CD4-positive, CD25-positive, alpha-beta regulatory T cell (primary cell): ENCODE data around the gene CEND1. TPM values are rescaled to one million over a fixed set of nuclear protein-coding genes. Genes with fewer than 3 reads are reported as not detected.
"Not testable (repeated sequence)": the region's sequence is repeated elsewhere in the genome, so short reads cannot be mapped to it uniquely, and the experiment has no call there.

ENCODE experiments used
- ATAC-seq, 2 donors: fragments of 150-1000 bp; cut with Tn5 transposase; one replicate each; pipeline ENCODE4 v1.10.0; 2021; ENCODE audit warnings: low read depth in 2 of 2, moderate number of reproducible peaks in 2 of 2, moderate library complexity in 1 of 2
- DNase-seq, 3 donors: peaks; one replicate each; pipeline versions ENCODE4 v3.0.0 to v3.0.0-alpha.2; 2012 to 2022; ENCODE audit warnings: mixed read lengths in 1 of 3
- H3K27ac ChIP-seq: one replicate; pipeline ENCODE4 v1.7.0; 2013; ENCODE audit warnings: mild to moderate bottlenecking, low read length; ENCODE audit not compliant: insufficient read depth, poor library complexity, severe bottlenecking
- H3K27me3 ChIP-seq: one replicate; pipeline ENCODE4 v1.7.0; 2013; ENCODE audit warnings: low read length; ENCODE audit not compliant: control insufficient read depth, insufficient read depth
- H3K36me3 ChIP-seq: one replicate; pipeline ENCODE4 v1.7.0; 2013; ENCODE audit warnings: mild to moderate bottlenecking, low read length, moderate library complexity; ENCODE audit not compliant: control insufficient read depth, insufficient read depth
- H3K4me1 ChIP-seq: 2 replicates; pipeline ENCODE4 v1.7.0; 2013; ENCODE audit warnings: mild to moderate bottlenecking, low read length; ENCODE audit not compliant: insufficient read depth, control insufficient read depth, poor library complexity, severe bottlenecking
- H3K4me3 ChIP-seq: one replicate; pipeline ENCODE4 v1.7.0; 2013; ENCODE audit warnings: low read depth, mild to moderate bottlenecking, low read length, moderate library complexity
- H3K9me3 ChIP-seq, 2 experiments: 1 replicate in 1 of 2; 2 replicates in 1 of 2; pipeline ENCODE4 v1.7.0; 2013; ENCODE audit warnings: low read length in 2 of 2, mild to moderate bottlenecking in 1 of 2, moderate library complexity in 1 of 2; ENCODE audit not compliant: control insufficient read depth in 2 of 2
- H3K27ac Mint-ChIP-seq, 3 donors: one replicate each; pipeline ENCODE4 v1.8.0; 2020 to 2022; ENCODE audit warnings: mild to moderate bottlenecking in 3 of 3, mixed read lengths in 3 of 3, moderate library complexity in 2 of 3
- H3K27me3 Mint-ChIP-seq: one replicate; pipeline ENCODE4 v1.8.0; 2022; ENCODE audit warnings: mild to moderate bottlenecking, mixed read lengths
- H3K36me3 Mint-ChIP-seq: one replicate; pipeline ENCODE4 v1.8.0; 2020; ENCODE audit warnings: mixed read lengths
- H3K4me1 Mint-ChIP-seq, 4 donors: one replicate each; pipeline ENCODE4 v1.8.0; 2020 to 2022; ENCODE audit warnings: mixed read lengths in 4 of 4, mild to moderate bottlenecking in 1 of 4
- H3K4me3 Mint-ChIP-seq, 4 donors: one replicate each; pipeline ENCODE4 v1.8.0; 2020 to 2022; ENCODE audit warnings: mild to moderate bottlenecking in 4 of 4, mixed read lengths in 4 of 4, moderate library complexity in 3 of 4
- H3K9me3 Mint-ChIP-seq, 7 donors: one replicate each; pipeline ENCODE4 v1.8.0; 2020 to 2022; ENCODE audit warnings: mixed read lengths in 7 of 7, mild to moderate bottlenecking in 3 of 7, moderate library complexity in 2 of 7
- polyA plus RNA-seq, 4 donors: library from polyadenylated mRNA; unstranded; fragments of 300-500 nt; fragmentation: Illumina TruSeq; gene quantifications; one replicate each; pipeline ENCODE4 v1.2.3, GENCODE V29; 2021
- total RNA-seq: library from RNA; stranded (reverse); gene quantifications from one replicate; pipeline ENCODE4 v1.2.3, GENCODE V29; 2022

The CEND1 gene
- total and polyA plus RNA-seq, 5 donors from 2014 or later: 0.47 to 0.67 (median 0.49) TPM; not detected in 2

GRCh38 chr11:745428-745827, 44.5 kb downstream of the CEND1 start:
- no peak overlapping the region for H3K27ac Mint-ChIP-seq
- no peak for DNase-seq
- peaks cover 32% of the 10 kb centered on the region for H3K4me1 ChIP-seq
- H3K9me3 ChIP-seq: no peaks in the 10 kb centered on the region
- H3K4me3 Mint-ChIP-seq: peak overlapping the region; percentile 9 to 76 (median 54)
- peaks cover 4% of the 10 kb centered on the region for H3K27me3 Mint-ChIP-seq
- H3K27me3 ChIP-seq: no peaks in the 10 kb centered on the region
- H3K4me3 ChIP-seq: no peak overlapping the region
- no peak for ATAC-seq
- H3K4me1 Mint-ChIP-seq: peaks cover 9 to 25% (median 16%) of the 10 kb centered on the region in 4 donors
- no peaks in the 10 kb centered on the region for H3K36me3 Mint-ChIP-seq
- H3K27ac ChIP-seq: no peak overlapping the region
- no peaks in the 10 kb centered on the region for H3K9me3 Mint-ChIP-seq
- no peaks in the 10 kb centered on the region for H3K36me3 ChIP-seq

GRCh38 chr11:742571-743201, 47.2 kb downstream of the CEND1 start:
- no peaks in the 10 kb centered on the region for H3K36me3 Mint-ChIP-seq
- H3K4me1 Mint-ChIP-seq: peaks cover 5 to 18% (median 6%) of the 10 kb centered on the region in 4 donors
- no peak overlapping the region for H3K4me3 ChIP-seq
- no peaks in the 10 kb centered on the region for H3K36me3 ChIP-seq
- no peak overlapping the region for H3K27ac ChIP-seq
- H3K27me3 ChIP-seq: no peaks in the 10 kb centered on the region
- H3K9me3 ChIP-seq: no peaks in the 10 kb centered on the region
- H3K4me1 ChIP-seq: peaks cover 14% of the 10 kb centered on the region
- ATAC-seq (no peak), DNase-seq (no peak)
- H3K27me3 Mint-ChIP-seq: peaks cover 4% of the 10 kb centered on the region
- H3K27ac Mint-ChIP-seq: no peak overlapping the region
- H3K9me3 Mint-ChIP-seq: no peaks in the 10 kb centered on the region
- no peak overlapping the region for H3K4me3 Mint-ChIP-seq

GRCh38 chr11:742156-742546, 47.7 kb downstream of the CEND1 start:
- no peak overlapping the region for H3K27ac ChIP-seq
- no peak for DNase-seq
- no peaks in the 10 kb centered on the region for H3K27me3 ChIP-seq
- H3K9me3 ChIP-seq: no peaks in the 10 kb centered on the region
- H3K9me3 Mint-ChIP-seq: no peaks in the 10 kb centered on the region
- H3K27ac Mint-ChIP-seq: no peak overlapping the region
- peaks cover 8% of the 10 kb centered on the region for H3K27me3 Mint-ChIP-seq
- ATAC-seq: no peak
- no peak overlapping the region for H3K4me3 ChIP-seq
- peaks cover 17% of the 10 kb centered on the region for H3K4me1 ChIP-seq
- peaks cover 5 to 23% (median 12%) of the 10 kb centered on the region in 4 donors for H3K4me1 Mint-ChIP-seq
- H3K4me3 Mint-ChIP-seq: no peak overlapping the region
- H3K36me3 ChIP-seq: no peaks in the 10 kb centered on the region
- H3K36me3 Mint-ChIP-seq: no peaks in the 10 kb centered on the region

GRCh38 chr11:737899-738298, 52.0 kb downstream of the CEND1 start:
- DNase-seq (peak in 1 of 3 donors; percentile 53), ATAC-seq (peak; percentile 40 to 53)
- not testable (repeated sequence) for H3K9me3 Mint-ChIP-seq, H3K36me3 Mint-ChIP-seq, H3K9me3 ChIP-seq, H3K27me3 Mint-ChIP-seq, H3K27me3 ChIP-seq, H3K27ac ChIP-seq, H3K36me3 ChIP-seq
- peaks cover 10% of the 10 kb centered on the region for H3K4me1 ChIP-seq
- Mint-ChIP-seq H3K4me3 (peak overlapping the region in 3 of 4 donors; percentile 53 to 77 (median 74)), H3K27ac (peak overlapping the region; percentile 52 to 81 (median 75)), H3K4me1 (peaks cover 0 to 25% (median 8%) of the 10 kb centered on the region in 4 donors)
- H3K4me3 ChIP-seq: peak overlapping the region; percentile 13

GRCh38 chr11:737366-737765, 52.5 kb downstream of the CEND1 start:
- ATAC-seq (peak in 1 of 2 donors; percentile 12), DNase-seq (no peak)
- Histone ChIP-seq H3K27ac (no peak overlapping the region), H3K9me3 (no peaks in the 10 kb centered on the region), H3K4me1 (peaks cover 10% of the 10 kb centered on the region), H3K4me3 (peak overlapping the region; percentile 13), H3K36me3 (no peaks in the 10 kb centered on the region), H3K27me3 (no peaks in the 10 kb centered on the region)
- Mint-ChIP-seq H3K27ac (peak overlapping the region in 2 of 3 donors; percentile 75 to 81), H3K4me3 (peak overlapping the region in 3 of 4 donors; percentile 53 to 77 (median 74)), H3K9me3 (no peaks in the 10 kb centered on the region), H3K27me3 (peaks cover 5% of the 10 kb centered on the region), H3K36me3 (no peaks in the 10 kb centered on the region), H3K4me1 (peaks cover 0 to 25% (median 8%) of the 10 kb centered on the region in 4 donors)

Other genes with a start within 250 kb of the CEND1 start
- 5.1 TPM for gene LMNTD2, start 229.4 kb downstream of the CEND1 start, total RNA-seq
- gene LMNTD2, start 229.4 kb downstream of the CEND1 start, polyA plus RNA-seq: 1 to 10 TPM in 2 of 4 donors, under 1 TPM in 2; 0.79 to 1.4 (median 1.0) TPM
- gene RASSF7, start 229.1 kb downstream of the CEND1 start, total RNA-seq: 27.2 TPM
- 10 to 100 TPM; 23.9 to 34.2 (median 31.8) TPM for gene RASSF7, start 229.1 kb downstream of the CEND1 start, polyA plus RNA-seq
- 43.8 TPM for gene PHRF1, start 213.6 kb downstream of the CEND1 start, total RNA-seq
- 1 to 10 TPM; 3.8 to 6.0 (median 5.0) TPM for gene PHRF1, start 213.6 kb downstream of the CEND1 start, polyA plus RNA-seq
- 120 TPM for gene IRF7, start 174.1 kb downstream of the CEND1 start, total RNA-seq
- 10 to 100 TPM; 27.2 to 38.9 (median 28.6) TPM for gene IRF7, start 174.1 kb downstream of the CEND1 start, polyA plus RNA-seq
- not detected for gene CDHR5, start 165.1 kb downstream of the CEND1 start, total RNA-seq
- not detected for gene CDHR5, start 165.1 kb downstream of the CEND1 start, polyA plus RNA-seq
- not detected for gene SCT, start 162.9 kb downstream of the CEND1 start, total RNA-seq
- gene SCT, start 162.9 kb downstream of the CEND1 start, polyA plus RNA-seq: not detected
- not detected for gene DRD4, start 152.8 kb downstream of the CEND1 start, total RNA-seq
- not detected for gene DRD4, start 152.8 kb downstream of the CEND1 start, polyA plus RNA-seq
- gene DEAF1, start 94.9 kb downstream of the CEND1 start, total RNA-seq: 84.1 TPM
- 10 to 100 TPM; 33.5 to 46.5 (median 37.4) TPM for gene DEAF1, start 94.9 kb downstream of the CEND1 start, polyA plus RNA-seq
- gene TMEM80, start 94.3 kb downstream of the CEND1 start, total RNA-seq: 26.3 TPM
- gene TMEM80, start 94.3 kb downstream of the CEND1 start, polyA plus RNA-seq: 10 to 100 TPM; 24.5 to 35.0 (median 27.0) TPM
- gene EPS8L2, start 83.9 kb downstream of the CEND1 start, total RNA-seq: 11.2 TPM
- 10 to 100 TPM; 17.4 to 19.4 (median 18.3) TPM for gene EPS8L2, start 83.9 kb downstream of the CEND1 start, polyA plus RNA-seq
- 68.3 TPM for gene TALDO1, start 42.6 kb downstream of the CEND1 start, total RNA-seq
- 100 to 1,000 TPM; 227 to 274 (median 240) TPM for gene TALDO1, start 42.6 kb downstream of the CEND1 start, polyA plus RNA-seq
- gene GATD1, start 12.6 kb downstream of the CEND1 start, total RNA-seq: 42.1 TPM
- gene GATD1, start 12.6 kb downstream of the CEND1 start, polyA plus RNA-seq: 1 to 10 TPM; 3.6 to 5.5 (median 4.8) TPM
- gene SLC25A22, start 8.2 kb upstream of the CEND1 start, total RNA-seq: 20.3 TPM
- 1 to 10 TPM; 5.3 to 6.6 (median 6.4) TPM for gene SLC25A22, start 8.2 kb upstream of the CEND1 start, polyA plus RNA-seq
- gene PIDD1, start 15.1 kb upstream of the CEND1 start, total RNA-seq: 31.7 TPM
- 1 to 10 TPM; 1.8 to 6.7 (median 4.3) TPM for gene PIDD1, start 15.1 kb upstream of the CEND1 start, polyA plus RNA-seq
- 2,852 TPM for gene RPLP2, start 19.9 kb upstream of the CEND1 start, total RNA-seq
- 1,000 to 10,000 TPM; 2,313 to 3,705 (median 3,130) TPM for gene RPLP2, start 19.9 kb upstream of the CEND1 start, polyA plus RNA-seq
- gene PNPLA2, start 28.8 kb upstream of the CEND1 start, total RNA-seq: 195 TPM
- 10 to 100 TPM; 23.9 to 28.0 (median 24.6) TPM for gene PNPLA2, start 28.8 kb upstream of the CEND1 start, polyA plus RNA-seq
- 1.2 TPM for gene CRACR2B, start 37.8 kb upstream of the CEND1 start, total RNA-seq
- under 1 TPM in 3 of 4 donors, not detected in 1; 0.11 to 0.24 (median 0.18) TPM for gene CRACR2B, start 37.8 kb upstream of the CEND1 start, polyA plus RNA-seq
- gene CD151, start 42.9 kb upstream of the CEND1 start, total RNA-seq: 20.7 TPM
- gene CD151, start 42.9 kb upstream of the CEND1 start, polyA plus RNA-seq: 10 to 100 TPM in 2 of 4 donors, 1 to 10 TPM in 2; 5.5 to 15.9 (median 8.8) TPM
- 43.1 TPM for gene POLR2L, start 52.4 kb upstream of the CEND1 start, total RNA-seq
- gene POLR2L, start 52.4 kb upstream of the CEND1 start, polyA plus RNA-seq: 100 to 1,000 TPM in 1 of 4 donors, 10 to 100 TPM in 3; 62.7 to 101 (median 75.3) TPM
- 2.2 TPM for gene TSPAN4, start 52.8 kb upstream of the CEND1 start, total RNA-seq
- 1 to 10 TPM; 1.2 to 1.7 (median 1.4) TPM for gene TSPAN4, start 52.8 kb upstream of the CEND1 start, polyA plus RNA-seq
- gene CHID1, start 120.7 kb upstream of the CEND1 start, total RNA-seq: 28.7 TPM
- 10 to 100 TPM; 40.2 to 50.6 (median 47.7) TPM for gene CHID1, start 120.7 kb upstream of the CEND1 start, polyA plus RNA-seq
- gene AP2A2, start 135.8 kb upstream of the CEND1 start, total RNA-seq: 85.9 TPM
- gene AP2A2, start 135.8 kb upstream of the CEND1 start, polyA plus RNA-seq: 10 to 100 TPM in 1 of 4 donors, 1 to 10 TPM in 3; 6.2 to 10.2 (median 7.0) TPM
- not detected for gene MUC6, start 246.6 kb upstream of the CEND1 start, total RNA-seq
- under 1 TPM in 1 of 4 donors, not detected in 3; 0.23 TPM for gene MUC6, start 246.6 kb upstream of the CEND1 start, polyA plus RNA-seq